Endothelial cell of umbilical vein (primary cell): ENCODE measurements around the gene SF3B4. TPM values are rescaled to one million over a fixed set of nuclear protein-coding genes. Genes with fewer than 3 reads are reported as not detected.
"Not testable (repeated sequence)": the region's sequence is repeated elsewhere in the genome, so short reads cannot be mapped to it uniquely, and the experiment has no call there.

Experiments
- BruUV-seq: library from RNA; stranded (reverse); fragments of 400-500 nt; replicated peaks from 2 replicates; lab custom pipeline; 2021; lab: Mats Ljungman, UMichigan
- CTCF ChIA-PET: fragments of 300-600, 350-600 bp; sonication (Branson Sonifier 250); formaldehyde crosslinking; loops from one replicate; lab custom pipeline; 2021; ENCODE audit warnings: antibody characterized with exemption, inconsistent platforms; lab: Charles Lee
- POLR2A ChIA-PET: fragments of 300-600, 350-600 bp; sonication (Branson Sonifier 250); formaldehyde crosslinking; loops from one replicate; lab custom pipeline; 2021; ENCODE audit warnings: antibody characterized with exemption, inconsistent platforms; lab: Charles Lee
- DNase-seq: peaks from one replicate; pipeline ENCODE4 v3.0.0-alpha.2; 2011; ENCODE audit warnings: low read depth, low spot score
- FAIRE-seq: peaks from 2 replicates; lab custom pipeline; 2011; peaks lifted over from hg19 to GRCh38; lab: Jason Lieb, UNC
- H2AFZ ChIP-seq: 2 replicates; pipeline ENCODE4 v1.6.0; 2012; ENCODE audit warnings: low read depth, low read length, control low read depth, inconsistent platforms
- H3K27ac ChIP-seq: 2 replicates; pipeline ENCODE4 v1.5.1; 2011; ENCODE audit warnings: low read depth, mild to moderate bottlenecking, control low read depth, low read length, moderate library complexity; ENCODE audit not compliant: insufficient read depth
- H3K27me3 ChIP-seq, 2 experiments: 2 replicates each; pipeline versions ENCODE4 v1.6.0 to v1.6.1; 2011; ENCODE audit warnings: low read length in 2 of 2, mixed read lengths in 1 of 2; ENCODE audit not compliant: control insufficient read depth in 2 of 2, insufficient read depth in 2 of 2
- H3K36me3 ChIP-seq, 2 experiments: 2 replicates in 1 of 2; 3 replicates in 1 of 2; pipeline ENCODE4 v1.5.1; 2011; ENCODE audit warnings: low read length in 2 of 2, mild to moderate bottlenecking in 1 of 2, moderate library complexity in 1 of 2; ENCODE audit not compliant: control insufficient read depth in 2 of 2, insufficient read depth in 2 of 2; ENCODE audit errors: extremely low read depth in 1 of 2
- H3K4me1 ChIP-seq: 3 replicates; pipeline ENCODE4 v1.5.1; 2011; ENCODE audit warnings: mild to moderate bottlenecking, low read length; ENCODE audit not compliant: control insufficient read depth, insufficient read depth; ENCODE audit errors: extremely low read depth
- H3K4me2 ChIP-seq: 2 replicates; pipeline ENCODE4 v1.6.1; 2011; ENCODE audit warnings: low read length, control low read depth, mixed read lengths; ENCODE audit not compliant: insufficient read depth
- H3K4me3 ChIP-seq, 3 experiments: fragments of 200-600 bp in 1 of 3; sonication (generic), shearing (Covaris generic) in 1 of 3; replicated peaks in 1 of 3; 2 replicates each; pipeline ENCODE4 v1.5.1; 2011 to 2016; ENCODE audit warnings: control low read depth in 3 of 3, low read length in 3 of 3, mild to moderate bottlenecking in 2 of 3, inconsistent platforms in 1 of 3, low read depth in 1 of 3, moderate library complexity in 1 of 3; ENCODE audit not compliant: insufficient read depth in 1 of 3
- H3K79me2 ChIP-seq: 2 replicates; pipeline ENCODE4 v1.6.0; 2012; ENCODE audit warnings: low read length, inconsistent platforms; ENCODE audit not compliant: control insufficient read depth, insufficient read depth
- H3K9ac ChIP-seq: replicated peaks from 2 replicates; pipeline ENCODE3; 2011; ENCODE audit warnings: low read length, control low read depth; ENCODE audit not compliant: insufficient read depth; ENCODE audit errors: extremely low read depth
- H3K9me1 ChIP-seq: replicated peaks from 3 replicates; pipeline ENCODE4 v1.6.0; 2011; ENCODE audit warnings: mild to moderate bottlenecking, low read length; ENCODE audit not compliant: control insufficient read depth, insufficient read depth; ENCODE audit errors: extremely low read depth
- H3K9me3 ChIP-seq: replicated peaks from 2 replicates; pipeline ENCODE4 v1.5.1; 2012; ENCODE audit warnings: low read length, inconsistent platforms; ENCODE audit not compliant: control insufficient read depth, insufficient read depth
- H4K20me1 ChIP-seq: replicated peaks from 2 replicates; pipeline ENCODE3; 2011; ENCODE audit warnings: mild to moderate bottlenecking, low read length; ENCODE audit not compliant: control insufficient read depth, insufficient read depth; ENCODE audit errors: extremely low read depth
- FOS ChIP-seq: IDR thresholded peaks from 2 replicates; pipeline ENCODE4 v1.6.1; 2011; ENCODE audit warnings: mild to moderate bottlenecking, low read length, moderate library complexity, borderline replicate concordance; ENCODE audit not compliant: insufficient read depth
- POLR2A ChIP-seq: IDR thresholded peaks from 2 replicates; pipeline ENCODE4 v1.6.1; 2012; ENCODE audit warnings: low read depth, mild to moderate bottlenecking, control low read depth, low read length
- POLR2AphosphoS5 ChIP-seq: IDR thresholded peaks from 2 replicates; pipeline ENCODE4 v1.6.1; 2012; ENCODE audit warnings: low read depth, mild to moderate bottlenecking, control low read depth, low read length, moderate library complexity; ENCODE audit not compliant: insufficient read depth
- dilution Hi-C: fragments of 300-500 bp; cut with MboI; formaldehyde crosslinking; loops from one replicate; pipeline ENCODE4 v1.15.0; 2019; ENCODE audit warnings: low sequenced_read_pairs; ENCODE audit not compliant: extremely low pct_ligation_motif_present
- intact Hi-C: fragments of 100-400 bp; cut with micrococcal nuclease; formaldehyde crosslinking; loops from one replicate; pipeline ENCODE4 v1.10.0; 2022
- polyA plus RNA-seq, 4 experiments: library from polyadenylated mRNA; depleted of rRNA in 3 of 4; stranded (reverse) in 3 of 4; unstranded in 1 of 4; fragments of >200 nt; gene quantifications; 2 replicates each; pipeline versions ENCODE4 v1.2.1 to v1.2.3, GENCODE V29; 2011 to 2012; ENCODE audit warnings: missing spikeins in 1 of 4
- total RNA-seq: library from RNA; stranded (reverse); gene quantifications from 2 replicates; pipeline ENCODE4 v1.2.3, GENCODE V29; 2021

The SF3B4 gene
- total and polyA plus RNA-seq, 2 donors (not counting 3 experiments of a cell fraction or from before 2014, with no cell fraction given): 62.7 to 74.4 TPM

DNA sequence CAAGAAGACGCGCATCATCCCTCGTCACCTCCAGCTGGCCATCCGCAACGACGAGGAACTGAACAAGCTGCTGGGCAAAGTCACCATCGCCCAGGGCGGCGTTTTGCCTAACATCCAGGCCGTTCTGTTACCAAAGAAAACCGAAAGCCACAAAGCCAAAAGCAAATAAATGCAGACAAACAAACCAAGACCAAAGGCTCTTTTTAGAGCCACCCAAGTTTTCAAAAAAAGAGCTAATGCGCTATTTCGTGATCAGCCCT lies 40.5 kb downstream of the SF3B4 start:
- H3K9me1 ChIP-seq, H4K20me1 ChIP-seq, H3K79me2 ChIP-seq, H3K9me3 ChIP-seq, BruUV-seq, H3K36me3 ChIP-seq, FAIRE-seq, intact Hi-C loops, H3K27me3 ChIP-seq, H2AFZ ChIP-seq, DNase-seq: not testable (repeated sequence)
- ChIA-PET POLR2A (interaction anchor here (0.9 to 3.6 kb wide), 12 partner anchors 13 to 181 kb away, joined by 3 to 20 read pairs (median 6); partner anchors contain the start of genes BOLA1, MTMR11, OTUD7B and VPS45), CTCF (interaction anchor here (0.9 to 4.1 kb wide), 7 partner anchors 13 to 300 kb away, joined by 3 to 38 read pairs (median 6); partner anchors contain the start of gene BOLA1)
- Histone ChIP-seq H3K4me2 (peak overlapping the region; percentile 85), H3K4me1 (peaks cover 16% of the 10 kb centered on the region), H3K9ac (peak overlapping the region; percentile 99), H3K4me3 (peak overlapping the region; percentile 19 to 91 (median 67)), H3K27ac (peak overlapping the region; percentile 97)
- dilution Hi-C loops: loop anchor here (25.0 kb wide), 1 partner anchor 150 kb away; no protein-coding TSS in a partner anchor
- TF ChIP-seq POLR2A: peak; percentile 67
- TF ChIP-seq POLR2AphosphoS5: peak; percentile 13

DNA sequence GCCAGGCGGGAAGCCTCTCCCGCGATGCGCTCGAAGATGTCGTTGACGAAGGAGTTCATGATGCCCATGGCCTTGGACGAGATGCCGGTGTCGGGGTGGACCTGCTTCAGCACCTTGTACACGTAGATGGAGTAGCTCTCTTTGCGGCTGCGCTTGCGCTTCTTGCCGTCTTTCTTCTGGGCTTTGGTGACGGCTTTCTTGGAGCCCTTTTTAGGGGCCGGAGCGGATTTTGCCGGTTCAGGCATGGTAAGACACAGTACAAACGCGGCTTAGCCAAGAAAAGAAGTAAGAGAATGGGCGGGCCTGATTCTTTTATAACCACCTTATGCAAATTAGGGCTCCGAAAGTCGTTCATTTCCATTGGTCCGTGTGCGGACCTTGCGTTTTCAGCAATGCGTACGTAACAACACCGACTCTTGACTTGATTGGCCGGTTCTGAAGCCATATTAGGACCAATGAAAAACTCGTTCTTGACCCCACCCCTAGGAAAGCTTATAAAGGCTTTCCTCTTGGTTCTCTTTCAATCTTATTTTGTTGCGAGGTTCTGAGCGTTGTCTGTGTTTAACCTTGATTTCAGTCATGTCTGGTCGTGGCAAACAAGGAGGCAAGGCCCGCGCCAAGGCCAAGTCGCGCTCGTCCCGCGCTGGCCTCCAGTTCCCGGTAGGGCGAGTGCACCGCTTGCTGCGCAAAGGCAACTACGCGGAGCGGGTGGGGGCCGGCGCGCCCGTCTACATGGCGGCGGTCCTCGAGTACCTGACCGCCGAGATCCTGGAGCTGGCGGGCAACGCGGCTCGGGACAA lies 41.0 kb downstream of the SF3B4 start:
- POLR2A ChIA-PET: interaction anchor here (0.6 to 3.6 kb wide), 10 partner anchors 13 to 451 kb away, joined by 3 to 20 read pairs (median 6); partner anchors contain the start of genes BOLA1, OTUD7B and VPS45

More for the DNA sequence above, 41.0 kb downstream of the SF3B4 start:
- Histone ChIP-seq H3K4me2 (peak overlapping the region; percentile 91), H3K27me3 (no peaks in the 10 kb centered on the region), H3K4me1 (peaks cover 16% of the 10 kb centered on the region), H3K27ac (peak overlapping the region; percentile 97), H3K9me3 (no peaks in the 10 kb centered on the region), H4K20me1 (no peaks in the 10 kb centered on the region), H3K9ac (peak overlapping the region; percentile 99), H3K9me1 (no peaks in the 10 kb centered on the region), H2AFZ (no peak overlapping the region), H3K4me3 (peak overlapping the region; percentile 19 to 91 (median 67)), H3K79me2 (no peaks in the 10 kb centered on the region), H3K36me3 (no peaks in the 10 kb centered on the region)
- dilution Hi-C loops (loop anchor here (25.0 kb wide), 1 partner anchor 151 kb away; no protein-coding TSS in a partner anchor), intact Hi-C loops (no loop called here)
- CTCF ChIA-PET: interaction anchor here (0.9 to 4.1 kb wide), 7 partner anchors 37 to 301 kb away, joined by 3 to 38 read pairs (median 5); no protein-coding TSS in a partner anchor
- TSS peak; percentile 99 for BruUV-seq
- DNase-seq (peak; percentile 98), FAIRE-seq (peak; percentile 98)
- TF ChIP-seq POLR2A (peak; percentile 97), FOS (no peak), POLR2AphosphoS5 (peak; percentile 86)
